ENCODE data around the gene SKI. TPM values are rescaled to one million over a fixed set of nuclear protein-coding genes. Genes with fewer than 3 reads are reported as not detected.

Gene SKI
- total and polyA plus RNA-seq, 2 donors (not counting 1 experiment from before 2014, with no cell fraction given), result 14.9 to 74.9 TPM

- Histone ChIP-seq H3K79me2 (ENCODE audit: control insufficient read depth, insufficient read depth, low read length) (peaks cover 82% of the 10 kb centered on the region), H2AFZ (ENCODE audit: insufficient read depth, low read depth, low read length, poor library complexity, severe bottlenecking) (no peak overlapping the region), H3K9ac (ENCODE audit: low read length) (no peak overlapping the region), H3K4me2 (replicated peaks; ENCODE audit: low read depth, low read length, poor library complexity, severe bottlenecking) (no peak overlapping the region), H4K20me1 (ENCODE audit: control insufficient read depth, insufficient read depth, low read length, poor library complexity, severe bottlenecking) (peaks cover 79% of the 10 kb centered on the region), H3K4me1 (ENCODE audit: control insufficient read depth in 2 of 2, insufficient read depth in 2 of 2, low read length in 2 of 2) (peaks cover 20 to 23% of the 10 kb centered on the region in 2 donors), H3K27me3 (replicated peaks in 1 of 4; ENCODE audit: control extremely low read depth in 1 of 4, control insufficient read depth in 3 of 4, insufficient read depth in 4 of 4, low read length in 3 of 4) (no peaks in the 10 kb centered on the region), H3K9me3 (ENCODE audit: control extremely low read depth in 1 of 3, control insufficient read depth in 2 of 3, insufficient read depth in 1 of 3, low read length in 2 of 3) (no peaks in the 10 kb centered on the region), H3K4me3 (ENCODE audit: control extremely low read depth in 1 of 5, extremely low read depth in 1 of 5, insufficient read depth in 1 of 5, low read depth in 2 of 5, low read length in 4 of 5) (no peak overlapping the region), H3K27ac (ENCODE audit: low read length in 2 of 2) (no peak overlapping the region), H3K36me3 (replicated peaks in 1 of 2; ENCODE audit: control extremely low read depth in 1 of 2, control insufficient read depth in 1 of 2, extremely low read depth in 1 of 2, insufficient read depth in 2 of 2, low read length in 1 of 2) (peaks cover 0 to 7% of the 10 kb centered on the region in 2 experiments)
- ChIA-PET POLR2A (no interaction called here), CTCF (no interaction called here)
- H3K4me3 Mint-ChIP-seq, result no peak overlapping the region
- intact Hi-C loops (cut with micrococcal nuclease), result no loop called here
- peaks cover 20% of the 10 kb centered on the region for H3K4me1 Mint-ChIP-seq
- WGBS (ENCODE audit: insufficient coverage), result 93% methylated on average over 28 of the region's 29 CpGs
- H3K27me3 Mint-ChIP-seq, result no peaks in the 10 kb centered on the region
- no peak for ATAC-seq (ENCODE audit: low read depth)
- H3K9me3 Mint-ChIP-seq (ENCODE audit: insufficient read depth), result no peaks in the 10 kb centered on the region
- TF ChIP-seq EZH2 (IDR thresholded peaks at IDR 0.05; ENCODE audit: borderline replicate concordance, insufficient read depth, low read depth, low read length, poor library complexity, severe bottlenecking) (no peak), CTCF (IDR thresholded peaks at IDR 0.05) (no peak)
- no peak for DNase-seq
- H3K27ac Mint-ChIP-seq, result no peak overlapping the region
Observed at GRCh38 chr1:2282556-2283270, 54.6 kb downstream of the SKI start.

- H2AFZ ChIP-seq (ENCODE audit: insufficient read depth, low read depth, low read length, poor library complexity, severe bottlenecking), result no peak overlapping the region
- Mint-ChIP-seq H3K4me3 (no peak overlapping the region), H3K9me3 (ENCODE audit: insufficient read depth) (no peaks in the 10 kb centered on the region), H3K27ac (no peak overlapping the region), H3K27me3 (no peaks in the 10 kb centered on the region), H3K4me1 (peaks cover 20% of the 10 kb centered on the region)
- H3K4me2 ChIP-seq (replicated peaks; ENCODE audit: low read depth, low read length, poor library complexity, severe bottlenecking), result no peak overlapping the region
- ChIA-PET CTCF (no interaction called here), POLR2A (no interaction called here)
- peaks cover 18 to 22% of the 10 kb centered on the region in 2 donors for H3K4me1 ChIP-seq (ENCODE audit: control insufficient read depth in 2 of 2, insufficient read depth in 2 of 2, low read length in 2 of 2)
- peaks cover 82% of the 10 kb centered on the region for H3K79me2 ChIP-seq (ENCODE audit: control insufficient read depth, insufficient read depth, low read length)
- peaks cover 0 to 7% of the 10 kb centered on the region in 2 experiments for H3K36me3 ChIP-seq (replicated peaks in 1 of 2; ENCODE audit: control extremely low read depth in 1 of 2, control insufficient read depth in 1 of 2, extremely low read depth in 1 of 2, insufficient read depth in 2 of 2, low read length in 1 of 2)
- WGBS (ENCODE audit: insufficient coverage), result 94% methylated on average over 20 of the region's 21 CpGs
- H3K27me3 ChIP-seq (replicated peaks in 1 of 4; ENCODE audit: control extremely low read depth in 1 of 4, control insufficient read depth in 3 of 4, insufficient read depth in 4 of 4, low read length in 3 of 4), result no peaks in the 10 kb centered on the region
- H4K20me1 ChIP-seq (ENCODE audit: control insufficient read depth, insufficient read depth, low read length, poor library complexity, severe bottlenecking), result peaks cover 79% of the 10 kb centered on the region
- DNase-seq (no peak), ATAC-seq (ENCODE audit: low read depth) (no peak)
- H3K4me3 ChIP-seq (ENCODE audit: control extremely low read depth in 1 of 5, extremely low read depth in 1 of 5, insufficient read depth in 1 of 5, low read depth in 2 of 5, low read length in 4 of 5), result no peak overlapping the region
- intact Hi-C loops (cut with micrococcal nuclease), result no loop called here
- H3K27ac ChIP-seq (ENCODE audit: low read length in 2 of 2), result no peak overlapping the region
- H3K9me3 ChIP-seq (ENCODE audit: control extremely low read depth in 1 of 3, control insufficient read depth in 2 of 3, insufficient read depth in 1 of 3, low read length in 2 of 3), result no peaks in the 10 kb centered on the region
- TF ChIP-seq EZH2 (IDR thresholded peaks at IDR 0.05; ENCODE audit: borderline replicate concordance, insufficient read depth, low read depth, low read length, poor library complexity, severe bottlenecking) (no peak), CTCF (IDR thresholded peaks at IDR 0.05) (no peak)
- no peak overlapping the region for H3K9ac ChIP-seq (ENCODE audit: low read length)
Observed at GRCh38 chr1:2283371-2283990, 55.4 kb downstream of the SKI start.

Measured in B cell (primary cell).